ENCODE data around the gene TPPP. TPM values are rescaled to one million over a fixed set of nuclear protein-coding genes. Genes with fewer than 3 reads are reported as not detected.
"Not testable (repeated sequence)": the region's sequence is repeated elsewhere in the genome, so short reads cannot be mapped to it uniquely, and the experiment has no call there.

TPPP gene
- total and polyA plus RNA-seq, 2 experiments from 2014 or later, result not detected

DNA sequence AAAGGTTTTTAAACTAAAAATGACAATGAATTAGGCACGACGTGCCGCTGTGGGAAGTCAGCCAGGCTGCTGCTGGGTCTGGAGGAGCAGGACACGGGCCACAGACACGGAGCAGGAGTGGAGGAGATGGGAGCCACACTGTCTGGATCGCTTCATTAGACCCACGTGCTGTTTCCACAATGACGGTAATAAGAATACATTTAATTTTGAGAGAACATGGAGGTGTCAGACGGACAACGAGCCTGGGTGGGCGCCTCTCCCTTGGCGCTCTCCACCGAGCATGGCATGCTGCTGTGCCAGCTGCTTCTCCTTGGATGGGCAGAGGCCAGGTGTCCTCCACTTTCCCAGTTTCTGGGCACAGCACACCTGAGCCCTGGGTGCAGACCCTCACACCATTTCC, 12.3 kb downstream of the TPPP start:
- H3K36me3 ChIP-seq (ENCODE audit: low read depth); in situ Hi-C loops (cut with MboI): not testable (repeated sequence)
- 23 to 30% methylated on average over 13 of the region's 13 CpGs for WGBS, 2 experiments (ENCODE audit: low coverage in 1 of 2, low lambda C conversion rate in 2 of 2, missing lambda C conversion rate in 2 of 2)

DNA sequence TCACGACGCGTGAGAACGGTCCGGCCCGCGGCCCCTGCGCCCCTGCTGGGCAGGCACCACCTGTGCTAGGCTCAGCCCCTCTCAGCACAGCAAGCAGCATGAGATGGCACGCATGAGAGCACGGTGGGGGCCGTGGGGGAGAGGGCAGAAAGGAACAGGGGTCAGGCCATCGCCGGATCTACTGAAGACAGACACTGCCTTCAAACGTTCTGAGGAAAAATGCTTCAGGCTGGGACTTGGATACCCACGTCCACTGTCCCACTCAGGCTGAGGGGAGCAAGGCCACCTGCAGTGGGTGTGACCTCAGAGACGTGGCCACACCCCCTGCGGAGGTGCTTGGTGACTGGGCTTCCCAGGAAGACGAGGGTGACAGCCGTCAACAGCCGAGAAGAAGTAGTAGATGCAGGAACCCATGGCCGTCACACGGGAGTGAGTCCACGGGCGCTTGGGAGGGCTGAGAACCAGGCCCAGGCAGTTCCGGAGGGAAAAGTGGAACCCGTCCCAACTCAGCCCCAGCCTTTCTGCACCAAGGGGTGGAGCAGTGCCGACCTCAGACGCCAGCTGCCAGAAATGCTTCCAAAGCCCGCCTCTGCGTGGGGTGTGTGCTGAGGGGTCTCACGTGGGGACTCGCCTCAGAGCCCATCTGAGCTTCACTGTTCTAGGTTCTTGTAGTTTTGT, 12.9 kb downstream of the TPPP start:
- H3K79me2 ChIP-seq (ENCODE audit: insufficient read depth); DNase-seq; H3K9me3 ChIP-seq (ENCODE audit: low read depth); H2AFZ ChIP-seq; H3F3A ChIP-seq (ENCODE audit: insufficient read depth); H3K9ac ChIP-seq; in situ Hi-C loops (cut with MboI); H4K20me1 ChIP-seq (ENCODE audit: insufficient read depth); H3K27ac ChIP-seq; H3K27me3 ChIP-seq (replicated peaks; ENCODE audit: insufficient read depth); H3K36me3 ChIP-seq (ENCODE audit: low read depth); H3K4me1 ChIP-seq (ENCODE audit: insufficient read depth); H3K9me2 ChIP-seq (ENCODE audit: insufficient read depth); H3K4me2 ChIP-seq (ENCODE audit: unreplicated experiment); H3K4me3 ChIP-seq: not testable (repeated sequence)
- WGBS, 2 experiments (ENCODE audit: low coverage in 1 of 2, low lambda C conversion rate in 2 of 2, missing lambda C conversion rate in 2 of 2), result 8 to 33% methylated on average over 2 to 10 of the region's 32 CpGs

More for the DNA sequence above, 12.3 kb downstream of the TPPP start:
- not testable (repeated sequence) for H3K4me2 ChIP-seq (ENCODE audit: unreplicated experiment); DNase-seq; H3K9me3 ChIP-seq (ENCODE audit: low read depth); H3K9me2 ChIP-seq (ENCODE audit: insufficient read depth); H3K4me3 ChIP-seq; H3K27me3 ChIP-seq (replicated peaks; ENCODE audit: insufficient read depth); H2AFZ ChIP-seq; H3K4me1 ChIP-seq (ENCODE audit: insufficient read depth); H3K9ac ChIP-seq; H3K79me2 ChIP-seq (ENCODE audit: insufficient read depth); H3F3A ChIP-seq (ENCODE audit: insufficient read depth); H4K20me1 ChIP-seq (ENCODE audit: insufficient read depth); H3K27ac ChIP-seq

DNA sequence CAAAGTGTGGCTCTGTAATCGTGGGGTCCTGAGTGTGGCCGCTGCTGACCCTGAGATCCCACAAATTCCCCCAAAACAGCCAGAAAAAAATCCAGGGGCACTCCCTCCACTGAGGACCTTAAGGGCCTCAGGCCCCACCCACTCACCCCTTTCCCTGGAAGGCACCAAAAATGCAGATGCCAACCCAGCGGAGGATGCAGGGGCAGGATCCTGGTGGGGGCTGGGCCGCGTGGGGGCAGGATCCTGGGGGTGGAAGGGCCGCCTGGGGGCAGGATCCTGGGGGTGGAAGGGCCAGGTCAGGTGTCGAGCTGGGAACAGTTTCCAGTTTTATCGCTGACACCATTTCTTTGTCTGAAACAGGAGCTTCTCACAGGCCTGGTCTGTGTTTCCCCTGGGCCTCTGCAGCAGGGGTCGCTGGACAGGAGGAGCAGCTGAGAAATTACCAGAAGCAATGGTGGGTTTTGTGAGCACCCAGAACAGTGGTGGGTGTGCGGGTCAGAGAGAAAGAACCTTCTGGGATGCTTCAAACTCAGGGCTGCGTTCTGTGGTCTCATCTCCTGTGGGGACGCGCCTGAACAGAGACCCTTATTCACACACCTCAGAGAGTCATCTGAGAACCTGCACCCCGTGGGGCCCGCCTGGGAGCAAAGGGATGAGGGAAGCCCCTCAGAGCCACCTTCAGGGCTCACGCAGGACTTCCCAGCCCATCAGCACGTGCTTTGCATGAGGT, 13.8 kb downstream of the TPPP start:
- H3K79me2 ChIP-seq (ENCODE audit: insufficient read depth); H3K4me3 ChIP-seq; H3K9me2 ChIP-seq (ENCODE audit: insufficient read depth); H3K9ac ChIP-seq; H3K27me3 ChIP-seq (replicated peaks; ENCODE audit: insufficient read depth); H3K9me3 ChIP-seq (ENCODE audit: low read depth); H3K36me3 ChIP-seq (ENCODE audit: low read depth); DNase-seq; H4K20me1 ChIP-seq (ENCODE audit: insufficient read depth); in situ Hi-C loops (cut with MboI); H3K27ac ChIP-seq; H3K4me1 ChIP-seq (ENCODE audit: insufficient read depth); H3K4me2 ChIP-seq (ENCODE audit: unreplicated experiment); H2AFZ ChIP-seq; H3F3A ChIP-seq (ENCODE audit: insufficient read depth): not testable (repeated sequence)
- WGBS, 2 experiments (ENCODE audit: low coverage in 1 of 2, low lambda C conversion rate in 2 of 2, missing lambda C conversion rate in 2 of 2), result 74 to 77% methylated on average over 12 to 15 of the region's 17 CpGs

DNA sequence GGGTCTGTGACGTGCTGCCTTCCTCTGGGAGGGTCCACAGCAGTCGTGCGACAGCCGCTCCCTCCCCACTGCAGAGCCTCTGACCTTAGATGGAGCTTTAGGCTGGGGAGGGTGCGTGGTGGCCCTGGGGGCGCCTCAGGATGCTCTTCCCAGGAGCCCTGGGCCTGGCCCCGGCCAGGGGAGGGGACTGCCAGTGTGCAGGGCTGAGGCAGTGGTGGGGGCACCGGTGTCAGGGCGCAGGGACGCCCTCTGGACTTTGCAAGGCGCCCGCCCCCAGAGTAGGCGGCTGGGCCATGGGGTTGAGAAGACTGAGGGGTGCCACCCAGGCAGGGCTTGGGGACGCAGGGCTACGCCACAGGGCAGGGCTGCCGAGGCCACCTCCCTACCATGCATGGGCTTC, 14.6 kb downstream of the TPPP start:
- H2AFZ ChIP-seq; H3K4me2 ChIP-seq (ENCODE audit: unreplicated experiment); H3K36me3 ChIP-seq (ENCODE audit: low read depth); H3K4me1 ChIP-seq (ENCODE audit: insufficient read depth); DNase-seq; H3F3A ChIP-seq (ENCODE audit: insufficient read depth); H3K27me3 ChIP-seq (replicated peaks; ENCODE audit: insufficient read depth); in situ Hi-C loops (cut with MboI); H3K9me2 ChIP-seq (ENCODE audit: insufficient read depth); H4K20me1 ChIP-seq (ENCODE audit: insufficient read depth); H3K79me2 ChIP-seq (ENCODE audit: insufficient read depth); H3K27ac ChIP-seq; H3K9me3 ChIP-seq (ENCODE audit: low read depth); H3K9ac ChIP-seq; H3K4me3 ChIP-seq: not testable (repeated sequence)
- WGBS, 2 experiments (ENCODE audit: low coverage in 1 of 2, low lambda C conversion rate in 2 of 2, missing lambda C conversion rate in 2 of 2), result 77 to 90% methylated on average over 10 to 12 of the region's 16 CpGs

DNA sequence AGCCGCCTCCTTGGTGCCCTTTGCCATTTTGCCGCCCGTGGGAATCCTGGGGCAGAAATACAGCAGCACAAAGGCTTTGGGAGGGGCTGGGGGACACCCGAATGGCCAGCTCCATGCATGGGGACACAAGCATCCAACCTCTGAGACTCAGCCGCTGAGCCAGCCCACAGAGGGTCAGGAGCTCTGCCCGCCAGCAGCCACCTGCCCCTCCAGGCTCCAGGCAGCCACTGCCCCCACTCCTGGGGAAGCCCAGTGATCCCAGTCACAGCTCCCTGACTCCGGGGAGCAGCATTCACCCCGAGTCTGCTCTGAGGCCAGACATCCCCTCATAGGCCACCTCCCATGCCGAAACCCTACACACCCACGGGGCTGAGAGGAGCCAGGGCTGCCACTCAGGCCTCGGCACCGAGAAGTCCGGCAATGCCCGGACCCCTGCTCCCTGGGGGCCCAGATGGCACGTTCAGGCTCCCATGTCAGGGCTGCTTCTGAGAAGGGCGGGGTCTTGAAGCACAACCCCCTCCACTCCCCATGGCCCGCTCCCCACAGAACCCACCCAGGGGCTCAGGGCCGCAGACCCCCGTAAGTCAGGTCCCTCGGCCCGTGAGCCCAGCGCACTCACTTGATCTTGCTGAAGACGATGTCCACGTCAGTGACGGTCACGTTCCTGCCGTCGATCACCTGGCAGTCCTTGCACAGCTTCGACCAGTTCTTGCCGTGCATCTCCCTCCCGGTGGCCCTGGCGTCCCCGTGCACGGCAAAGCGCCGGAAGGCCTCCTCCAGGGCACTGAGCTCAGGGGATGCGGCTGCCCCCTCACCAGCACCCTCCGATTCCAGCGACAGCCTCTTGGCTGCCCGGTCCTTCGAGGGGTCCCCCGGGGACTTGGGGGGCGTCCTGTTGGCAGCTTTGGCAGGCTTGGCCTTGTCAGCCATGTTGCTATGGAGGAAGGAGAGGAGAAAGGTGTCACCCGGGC, 15.7 kb downstream of the TPPP start:
- Histone ChIP-seq H3K27ac (no peak overlapping the region), H2AFZ (no peak overlapping the region), H3K4me3 (no peak overlapping the region), H3K4me2 (ENCODE audit: unreplicated experiment) (no peak overlapping the region), H3F3A (ENCODE audit: insufficient read depth) (no peaks in the 10 kb centered on the region), H3K36me3 (ENCODE audit: low read depth) (no peaks in the 10 kb centered on the region), H3K9ac (no peak overlapping the region), H4K20me1 (ENCODE audit: insufficient read depth) (no peaks in the 10 kb centered on the region), H3K27me3 (replicated peaks; ENCODE audit: insufficient read depth) (peaks cover 19% of the 10 kb centered on the region), H3K4me1 (ENCODE audit: insufficient read depth) (no peaks in the 10 kb centered on the region), H3K9me2 (ENCODE audit: insufficient read depth) (no peaks in the 10 kb centered on the region), H3K79me2 (ENCODE audit: insufficient read depth) (no peaks in the 10 kb centered on the region), H3K9me3 (ENCODE audit: low read depth) (no peaks in the 10 kb centered on the region)
- TF ChIP-seq EZH2phosphoT487 (IDR thresholded peaks at IDR 0.05; ENCODE audit: insufficient read depth, low read depth) (no peak), EZH2 (IDR thresholded peaks at IDR 0.05; ENCODE audit: insufficient read depth, poor library complexity, severe bottlenecking) (no peak)
- in situ Hi-C loops (cut with MboI), result no loop called here
- WGBS, 2 experiments (ENCODE audit: low coverage in 1 of 2, low lambda C conversion rate in 2 of 2, missing lambda C conversion rate in 2 of 2), result 86 to 88% methylated on average over 37 to 44 of the region's 44 CpGs
- no peak for DNase-seq

Measured in GM23248 (cell line).